Naive thymus-derived CD8-positive, alpha-beta T cell (primary cell): ENCODE results near the gene ODAD4. TPM values are rescaled to one million over a fixed set of nuclear protein-coding genes. Genes with fewer than 3 reads are reported as not detected.

Experiments
- ATAC-seq, 2 donors: fragments of 150-1000 bp; cut with Tn5 transposase in 1 of 2; sonication (Bioruptor Pico), chemical (Tn5 transposase) in 1 of 2; 1 replicate in 1 of 2; 2 replicates in 1 of 2; pipeline ENCODE4 v1.10.0; 2021; ENCODE audit warnings: mild to moderate bottlenecking in 2 of 2, moderate library complexity in 2 of 2
- POLR2A ChIA-PET: fragments of 350-600 bp; sonication (Branson Sonifier 250); formaldehyde crosslinking; loops from one replicate; lab custom pipeline; 2021; ENCODE audit warnings: antibody characterized with exemption; lab: Charles Lee
- DNase-seq, 10 donors: peaks; one replicate each; pipeline versions ENCODE4 v3.0.0 to v3.0.0-alpha.2; 2020 to 2022
- H3K27ac Mint-ChIP-seq, 10 donors: one replicate each; pipeline ENCODE4 v1.8.0; 2020 to 2022; ENCODE audit warnings: mild to moderate bottlenecking in 10 of 10, mixed read lengths in 10 of 10, moderate library complexity in 4 of 10, inconsistent platforms in 1 of 10
- H3K27me3 Mint-ChIP-seq, 5 donors: one replicate each; pipeline ENCODE4 v1.8.0; 2021 to 2022; ENCODE audit warnings: mixed read lengths in 5 of 5
- H3K36me3 Mint-ChIP-seq, 3 donors: one replicate each; pipeline ENCODE4 v1.8.0; 2020 to 2022; ENCODE audit warnings: mixed read lengths in 3 of 3, mild to moderate bottlenecking in 2 of 3, inconsistent platforms in 1 of 3
- H3K4me1 Mint-ChIP-seq, 4 donors: one replicate each; pipeline ENCODE4 v1.8.0; 2021 to 2022; ENCODE audit warnings: mixed read lengths in 4 of 4
- H3K4me3 Mint-ChIP-seq, 10 donors: one replicate each; pipeline ENCODE4 v1.8.0; 2020 to 2022; ENCODE audit warnings: mild to moderate bottlenecking in 10 of 10, mixed read lengths in 10 of 10, moderate library complexity in 6 of 10, inconsistent platforms in 1 of 10
- H3K9me3 Mint-ChIP-seq, 9 donors: one replicate each; pipeline ENCODE4 v1.8.0; 2020 to 2022; ENCODE audit warnings: mixed read lengths in 9 of 9, mild to moderate bottlenecking in 3 of 9, inconsistent platforms in 1 of 9, moderate library complexity in 1 of 9
- polyA plus RNA-seq, 3 donors: library from polyadenylated mRNA; unstranded; fragments of 300-500 nt; fragmentation: Illumina TruSeq; gene quantifications; one replicate each; pipeline ENCODE4 v1.2.3, GENCODE V29; 2021
- total RNA-seq, 8 experiments: library from RNA in 2 of 8; stranded (reverse) in 2 of 8; gene quantifications; one replicate each; pipeline ENCODE4 v1.2.3 and lab custom pipeline; 2021 to 2026

The ODAD4 gene
- total and polyA plus RNA-seq, 5 experiments from 2014 or later = 0.08 to 0.09 TPM; not detected in 3

GRCh38 chr17:41957031-41957868, 26.8 kb downstream of the ODAD4 start:
- no peaks in the 10 kb centered on the region for H3K4me1 Mint-ChIP-seq
- no peaks in the 10 kb centered on the region for H3K9me3 Mint-ChIP-seq
- no peaks in the 10 kb centered on the region for H3K27me3 Mint-ChIP-seq
- no peak overlapping the region for H3K4me3 Mint-ChIP-seq
- H3K27ac Mint-ChIP-seq = no peak overlapping the region
- DNase-seq (no peak), ATAC-seq (no peak)
- no peaks in the 10 kb centered on the region for H3K36me3 Mint-ChIP-seq
- POLR2A ChIA-PET = no interaction called here

DNA sequence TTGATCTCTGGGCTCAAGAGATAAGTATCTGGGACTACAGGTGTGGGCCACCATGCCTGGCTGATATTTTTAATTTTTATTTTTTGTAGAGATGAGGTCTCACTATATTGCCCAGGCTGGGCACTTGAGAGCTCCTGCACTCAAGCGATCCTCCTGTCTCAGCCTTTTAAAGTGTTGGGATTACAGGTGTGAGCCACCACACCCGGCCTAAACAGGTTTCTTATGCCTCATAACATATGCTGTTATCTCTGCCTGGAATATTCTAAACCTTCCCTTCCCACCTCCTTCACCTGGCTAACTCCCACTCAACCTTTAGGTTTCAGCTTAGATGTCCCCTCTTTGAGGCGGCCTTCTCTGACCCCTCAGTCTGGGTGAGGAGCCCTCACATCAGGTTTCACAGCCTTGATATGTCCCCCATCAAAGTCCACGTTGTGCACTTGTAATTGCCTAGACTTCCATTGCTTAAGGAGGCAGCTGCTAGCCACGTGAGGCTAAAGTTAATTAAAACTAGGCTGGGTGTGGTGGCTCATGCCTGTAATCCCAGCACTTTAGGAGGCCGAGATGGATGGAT, 27.5 kb downstream of the ODAD4 start:
- no peaks in the 10 kb centered on the region for H3K27me3 Mint-ChIP-seq
- POLR2A ChIA-PET = interaction anchor here (0.7 kb wide), 1 partner anchor 401 kb away, joined by 3 read pairs; no protein-coding TSS in a partner anchor
- DNase-seq (no peak), ATAC-seq (no peak)
- H3K4me3 Mint-ChIP-seq = no peak overlapping the region
- no peak overlapping the region for H3K27ac Mint-ChIP-seq
- H3K36me3 Mint-ChIP-seq = no peaks in the 10 kb centered on the region
- no peaks in the 10 kb centered on the region for H3K9me3 Mint-ChIP-seq
- peaks cover 0 to 4% (median 2%) of the 10 kb centered on the region in 4 donors for H3K4me1 Mint-ChIP-seq

GRCh38 chr17:41959030-41959335, 28.6 kb downstream of the ODAD4 start:
- Mint-ChIP-seq H3K27me3 (no peaks in the 10 kb centered on the region), H3K36me3 (no peaks in the 10 kb centered on the region), H3K4me1 (peaks cover 0 to 5% (median 4%) of the 10 kb centered on the region in 4 donors), H3K4me3 (no peak overlapping the region), H3K9me3 (no peaks in the 10 kb centered on the region), H3K27ac (no peak overlapping the region)
- DNase-seq (no peak), ATAC-seq (no peak)
- POLR2A ChIA-PET = no interaction called here

DNA sequence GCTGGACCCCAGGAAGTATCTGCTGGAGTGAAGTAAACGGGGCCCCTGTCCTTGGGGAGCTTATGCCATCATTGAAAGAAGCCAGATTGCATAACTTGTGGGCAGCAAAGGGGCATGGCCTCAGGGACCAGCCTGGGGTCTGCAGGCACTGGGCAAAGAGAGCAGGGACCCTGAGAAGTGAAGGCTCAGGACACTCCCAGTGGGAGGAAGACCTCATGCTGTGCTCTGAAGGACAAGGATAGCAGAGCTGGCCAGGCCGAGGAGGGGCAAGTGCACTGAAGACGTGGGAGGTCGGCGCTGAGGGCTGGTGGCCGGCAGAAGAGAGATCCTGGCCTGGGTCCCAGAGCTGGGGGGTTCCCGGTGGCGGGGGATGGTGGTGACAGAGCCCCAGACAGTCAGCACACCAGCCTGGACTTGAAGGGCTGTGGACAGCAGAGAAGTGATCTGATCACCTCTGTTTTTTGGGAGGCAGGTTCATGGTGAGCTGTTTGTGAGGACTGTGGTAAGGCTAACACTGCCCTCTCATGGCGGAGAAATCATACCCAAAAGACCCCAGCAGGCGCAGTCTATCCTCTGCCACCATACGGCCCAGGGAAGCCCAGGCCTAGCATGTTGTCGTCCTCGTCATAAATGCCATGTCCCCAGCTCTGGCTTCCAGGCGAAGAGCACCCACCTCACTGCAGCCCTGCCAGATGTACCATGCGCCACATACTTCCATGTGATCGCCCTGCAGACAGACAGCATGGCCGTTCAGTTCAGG, 29.1 kb downstream of the ODAD4 start:
- POLR2A ChIA-PET = interaction anchor here (1.0 kb wide), 1 partner anchor 94 kb away, joined by 4 read pairs; no protein-coding TSS in a partner anchor
- Mint-ChIP-seq H3K4me3 (no peak overlapping the region), H3K27ac (no peak overlapping the region), H3K27me3 (no peaks in the 10 kb centered on the region), H3K9me3 (no peaks in the 10 kb centered on the region), H3K36me3 (no peaks in the 10 kb centered on the region), H3K4me1 (peaks cover 0 to 7% (median 4%) of the 10 kb centered on the region in 4 donors)
- DNase-seq (no peak), ATAC-seq (no peak)

GRCh38 chr17:41962111-41962510, 31.7 kb downstream of the ODAD4 start:
- Mint-ChIP-seq H3K27ac (peak overlapping the region in 2 of 10 donors; percentile 37 to 48), H3K27me3 (no peaks in the 10 kb centered on the region), H3K4me1 (peaks cover 10 to 21% (median 16%) of the 10 kb centered on the region in 4 donors), H3K36me3 (no peaks in the 10 kb centered on the region), H3K4me3 (no peak overlapping the region), H3K9me3 (no peaks in the 10 kb centered on the region)
- POLR2A ChIA-PET = no interaction called here
- no peak for DNase-seq
- no peak for ATAC-seq

DNA sequence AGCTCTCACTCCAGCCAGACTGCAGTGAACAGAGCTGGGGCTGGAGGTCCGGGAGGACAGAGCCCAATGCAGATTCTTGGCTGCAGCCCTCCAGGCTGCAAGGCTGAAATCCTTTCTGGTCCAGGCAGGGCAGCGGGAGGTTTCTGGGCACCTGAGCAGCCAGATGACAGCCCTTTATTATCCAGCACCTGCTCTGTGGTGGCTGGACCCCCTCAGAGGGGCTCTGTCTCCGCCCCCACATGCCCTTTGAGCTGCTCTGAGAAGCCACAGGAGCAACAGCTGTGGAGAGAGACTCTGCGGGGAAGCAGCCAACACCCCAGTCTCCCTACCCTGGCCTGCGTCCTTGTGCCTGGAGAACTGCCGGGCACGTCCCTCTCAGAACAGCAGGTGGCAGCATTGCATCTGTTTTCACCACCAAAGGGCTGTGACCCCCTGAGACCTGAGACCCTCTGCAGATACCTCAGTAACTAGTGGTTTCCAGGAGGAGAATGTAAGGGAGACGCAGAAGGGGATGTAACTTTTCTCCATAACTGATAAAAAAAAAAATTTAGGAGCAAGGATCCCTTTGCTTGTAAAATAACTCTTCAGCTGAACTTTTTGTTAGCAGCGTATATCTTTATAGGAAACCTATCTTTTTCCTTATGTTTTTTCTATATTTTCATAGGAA, 32.5 kb downstream of the ODAD4 start:
- DNase-seq (peak; percentile 50 to 86 (median 68)), ATAC-seq (peak; percentile 20 to 24)
- H3K4me1 Mint-ChIP-seq = peaks cover 11 to 27% (median 24%) of the 10 kb centered on the region in 4 donors
- H3K36me3 Mint-ChIP-seq = no peaks in the 10 kb centered on the region
- no peaks in the 10 kb centered on the region for H3K9me3 Mint-ChIP-seq
- POLR2A ChIA-PET = interaction anchor here (0.7 to 1.0 kb wide), 4 partner anchors 32 to 153 kb away, joined by 3 to 4 read pairs (median 4); partner anchors contain the start of genes DHX58, DNAJC7 and ODAD4
- peak overlapping the region in 2 of 10 donors; percentile 30 to 75 for H3K4me3 Mint-ChIP-seq
- peak overlapping the region in 4 of 10 donors; percentile 29 to 57 (median 40) for H3K27ac Mint-ChIP-seq
- no peaks in the 10 kb centered on the region for H3K27me3 Mint-ChIP-seq

GRCh38 chr17:41965694-41966462, 35.5 kb downstream of the ODAD4 start:
- Mint-ChIP-seq H3K27ac (peak overlapping the region; percentile 82 to 97 (median 92)), H3K4me3 (peak overlapping the region; percentile 80 to 94 (median 88)), H3K4me1 (peaks cover 14 to 47% (median 44%) of the 10 kb centered on the region in 4 donors), H3K27me3 (no peaks in the 10 kb centered on the region), H3K9me3 (no peaks in the 10 kb centered on the region), H3K36me3 (no peaks in the 10 kb centered on the region)
- DNase-seq (peak; percentile 35 to 75 (median 53)), ATAC-seq (peak; percentile 50 to 57)
- POLR2A ChIA-PET = interaction anchor here (0.6 to 3.2 kb wide), 19 partner anchors 12 to 1402 kb away, joined by 3 to 56 read pairs (median 4); partner anchors contain the start of genes ACLY, DHX58, DNAJC7 and KAT2A

GRCh38 chr17:41966463-41967140, 36.2 kb downstream of the ODAD4 start, which contains the start of gene CNP:
CNP (plus strand) TSS chr17:41966795; CDS start chr17:41966885, 90 bp downstream.
- DNase-seq (peak; percentile 82 to 96 (median 90)), ATAC-seq (peak; percentile 82)
- peak within 1 kb of the TSS; percentile 82 to 97 (median 93) for H3K27ac Mint-ChIP-seq
- H3K4me3 Mint-ChIP-seq = peak within 1 kb of the TSS; percentile 80 to 94 (median 88)
- H3K36me3 Mint-ChIP-seq = peaks cover 0 to 3% (median 0%) of the 10 kb centered on the region in 3 donors
- H3K9me3 Mint-ChIP-seq = no peaks in the 10 kb centered on the region
- peaks cover 14 to 51% (median 49%) of the 10 kb centered on the region in 4 donors for H3K4me1 Mint-ChIP-seq
- H3K27me3 Mint-ChIP-seq = no peaks in the 10 kb centered on the region
- POLR2A ChIA-PET = interaction anchor here (0.6 to 3.2 kb wide), 24 partner anchors 11 to 1401 kb away, joined by 3 to 56 read pairs (median 4); partner anchors contain the start of genes ACLY, DHX58, DNAJC7 and GHDC

DNA sequence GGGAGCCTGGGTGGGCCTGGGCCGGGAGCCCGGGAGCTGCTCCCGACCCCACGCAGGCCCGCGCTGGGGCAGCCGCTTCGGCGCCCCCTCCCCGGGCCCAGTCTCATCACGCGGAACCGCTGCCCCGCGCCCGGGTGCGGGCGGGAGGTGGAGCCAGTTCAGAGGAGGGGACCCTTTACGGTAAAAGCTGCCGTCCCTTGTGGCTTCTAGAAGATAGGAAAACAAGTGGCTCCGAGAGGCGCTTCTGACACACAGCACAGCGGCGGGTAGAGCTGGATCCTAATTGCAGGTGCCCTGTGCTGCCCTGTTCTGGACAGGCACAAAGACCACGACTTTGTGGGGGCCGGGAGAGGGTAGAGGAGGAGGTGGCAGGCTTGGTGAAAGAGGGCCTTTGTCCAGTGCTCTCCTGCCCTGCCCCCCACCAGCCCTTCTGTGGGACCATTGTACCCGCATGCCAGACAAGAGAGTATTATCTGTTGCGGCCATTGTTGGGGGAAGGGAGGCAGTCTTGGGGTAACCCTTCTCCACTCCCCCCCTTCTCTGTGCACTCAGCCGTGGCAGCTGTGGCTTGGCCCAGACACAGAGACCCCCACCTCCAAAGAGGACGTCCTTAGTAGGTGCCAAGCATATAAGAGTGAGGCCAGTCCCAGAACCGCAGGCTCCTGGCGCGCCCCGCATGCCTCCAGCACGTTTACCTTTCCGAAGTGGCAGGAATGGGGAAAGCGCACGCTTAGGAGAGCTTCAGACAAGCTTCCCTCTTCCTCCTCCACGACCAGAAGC, 36.9 kb downstream of the ODAD4 start:
- H3K9me3 Mint-ChIP-seq = no peaks in the 10 kb centered on the region
- no peaks in the 10 kb centered on the region for H3K27me3 Mint-ChIP-seq
- peaks cover 0 to 6% (median 0%) of the 10 kb centered on the region in 3 donors for H3K36me3 Mint-ChIP-seq
- H3K27ac Mint-ChIP-seq = peak overlapping the region; percentile 14 to 93 (median 88)
- peak overlapping the region; percentile 80 to 94 (median 86) for H3K4me3 Mint-ChIP-seq
- POLR2A ChIA-PET = interaction anchor here (0.7 to 3.2 kb wide), 15 partner anchors 10 to 642 kb away, joined by 3 to 56 read pairs (median 5); partner anchors contain the start of genes ACLY, DHX58, DNAJC7 and GHDC
- DNase-seq = peak in 6 of 10 donors; percentile 20 to 44 (median 32)
- peak; percentile 4 to 18 for ATAC-seq
- peaks cover 14 to 54% (median 51%) of the 10 kb centered on the region in 4 donors for H3K4me1 Mint-ChIP-seq
